Measurements from ENCODE around the gene CDH4. TPM values are rescaled to one million over a fixed set of nuclear protein-coding genes. Genes with fewer than 3 reads are reported as not detected.

Gene CDH4
- total RNA-seq, 1 experiment from 2014 or later, result 5.3 TPM

DNA sequence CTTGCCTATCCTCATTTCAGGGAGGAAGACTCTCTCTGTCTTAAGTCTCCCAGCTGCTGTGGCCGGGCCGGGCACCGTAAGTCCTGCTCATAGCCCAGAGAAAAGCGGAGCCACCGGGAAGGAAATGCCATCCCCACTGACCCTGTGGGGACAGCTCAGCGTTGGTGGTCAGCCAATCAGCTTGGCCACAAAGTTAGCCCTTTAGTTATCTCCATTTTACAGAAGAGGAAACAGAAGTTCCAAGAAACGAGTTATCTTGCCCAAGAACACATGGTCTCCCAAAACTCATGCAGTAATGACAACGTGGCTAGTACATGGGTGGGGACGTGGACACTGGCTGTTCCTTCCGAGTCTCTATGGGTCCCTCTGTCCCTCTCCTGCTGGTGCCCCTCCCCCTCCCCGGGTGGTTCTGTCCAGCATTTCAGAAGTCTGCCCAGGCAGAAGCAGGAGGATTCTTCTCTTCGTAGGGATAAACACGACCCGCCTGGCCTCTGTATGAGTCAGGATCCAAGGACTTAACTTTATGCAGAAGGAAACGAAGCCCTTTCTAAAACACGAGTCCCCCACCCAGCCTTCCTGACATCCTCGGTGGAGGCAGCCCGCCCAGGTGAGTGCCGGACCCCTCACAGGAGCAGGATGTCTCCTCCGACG is 273.8 kb downstream of the CDH4 start:
- Mint-ChIP-seq H3K4me3 (no peak overlapping the region), H3K27me3 (ENCODE audit: low read depth) (peaks cover 15% of the 10 kb centered on the region), H3K9me3 (no peaks in the 10 kb centered on the region), H3K36me3 (no peaks in the 10 kb centered on the region), H3K4me1 (peaks cover 24% of the 10 kb centered on the region), H3K27ac (no peak overlapping the region)
- POLR2A ChIA-PET, result no interaction called here
- TF ChIP-seq, protein P1, sequence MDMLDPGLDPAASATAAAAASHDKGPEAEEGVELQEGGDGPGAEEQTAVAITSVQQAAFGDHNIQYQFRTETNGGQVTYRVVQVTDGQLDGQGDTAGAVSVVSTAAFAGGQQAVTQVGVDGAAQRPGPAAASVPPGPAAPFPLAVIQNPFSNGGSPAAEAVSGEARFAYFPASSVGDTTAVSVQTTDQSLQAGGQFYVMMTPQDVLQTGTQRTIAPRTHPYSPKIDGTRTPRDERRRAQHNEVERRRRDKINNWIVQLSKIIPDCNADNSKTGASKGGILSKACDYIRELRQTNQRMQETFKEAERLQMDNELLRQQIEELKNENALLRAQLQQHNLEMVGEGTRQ (CRISPR knock-in tag; IDR thresholded peaks at IDR 0.05), result no peak
- TF ChIP-seq, protein P2, sequence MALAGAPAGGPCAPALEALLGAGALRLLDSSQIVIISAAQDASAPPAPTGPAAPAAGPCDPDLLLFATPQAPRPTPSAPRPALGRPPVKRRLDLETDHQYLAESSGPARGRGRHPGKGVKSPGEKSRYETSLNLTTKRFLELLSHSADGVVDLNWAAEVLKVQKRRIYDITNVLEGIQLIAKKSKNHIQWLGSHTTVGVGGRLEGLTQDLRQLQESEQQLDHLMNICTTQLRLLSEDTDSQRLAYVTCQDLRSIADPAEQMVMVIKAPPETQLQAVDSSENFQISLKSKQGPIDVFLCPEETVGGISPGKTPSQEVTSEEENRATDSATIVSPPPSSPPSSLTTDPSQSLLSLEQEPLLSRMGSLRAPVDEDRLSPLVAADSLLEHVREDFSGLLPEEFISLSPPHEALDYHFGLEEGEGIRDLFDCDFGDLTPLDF (CRISPR knock-in tag; IDR thresholded peaks at IDR 0.05), result no peak
- no peak for TF ChIP-seq NR2C2 (CRISPR knock-in tag; IDR thresholded peaks at IDR 0.05)
- no peak for TF ChIP-seq ZNF219 (CRISPR knock-in tag; IDR thresholded peaks at IDR 0.05; ENCODE audit: borderline replicate concordance)
- no peak for TF ChIP-seq GTF2I (CRISPR knock-in tag; conservative IDR thresholded peaks at IDR 0.05)
- TF ChIP-seq CREB1 (CRISPR knock-in tag; IDR thresholded peaks at IDR 0.05), result no peak
- TF ChIP-seq, protein P3, sequence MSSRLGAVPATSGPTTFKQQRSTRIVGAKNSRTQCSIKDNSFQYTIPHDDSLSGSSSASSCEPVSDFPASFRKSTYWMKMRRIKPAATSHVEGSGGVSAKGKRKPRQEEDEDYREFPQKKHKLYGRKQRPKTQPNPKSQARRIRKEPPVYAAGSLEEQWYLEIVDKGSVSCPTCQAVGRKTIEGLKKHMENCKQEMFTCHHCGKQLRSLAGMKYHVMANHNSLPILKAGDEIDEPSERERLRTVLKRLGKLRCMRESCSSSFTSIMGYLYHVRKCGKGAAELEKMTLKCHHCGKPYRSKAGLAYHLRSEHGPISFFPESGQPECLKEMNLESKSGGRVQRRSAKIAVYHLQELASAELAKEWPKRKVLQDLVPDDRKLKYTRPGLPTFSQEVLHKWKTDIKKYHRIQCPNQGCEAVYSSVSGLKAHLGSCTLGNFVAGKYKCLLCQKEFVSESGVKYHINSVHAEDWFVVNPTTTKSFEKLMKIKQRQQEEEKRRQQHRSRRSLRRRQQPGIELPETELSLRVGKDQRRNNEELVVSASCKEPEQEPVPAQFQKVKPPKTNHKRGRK (CRISPR knock-in tag; IDR thresholded peaks at IDR 0.05; ENCODE audit: borderline replicate concordance), result no peak
- TF ChIP-seq TEAD4 (CRISPR knock-in tag; IDR thresholded peaks at IDR 0.05), result no peak
- CTCF ChIA-PET, result interaction anchor here (0.7 to 1.0 kb wide), 2 partner anchors 66 to 186 kb away, joined by 3 read pairs; no protein-coding TSS in a partner anchor
- DNase-seq (ENCODE audit: low spot score), result no peak
- ATAC-seq, result no peak

DNA sequence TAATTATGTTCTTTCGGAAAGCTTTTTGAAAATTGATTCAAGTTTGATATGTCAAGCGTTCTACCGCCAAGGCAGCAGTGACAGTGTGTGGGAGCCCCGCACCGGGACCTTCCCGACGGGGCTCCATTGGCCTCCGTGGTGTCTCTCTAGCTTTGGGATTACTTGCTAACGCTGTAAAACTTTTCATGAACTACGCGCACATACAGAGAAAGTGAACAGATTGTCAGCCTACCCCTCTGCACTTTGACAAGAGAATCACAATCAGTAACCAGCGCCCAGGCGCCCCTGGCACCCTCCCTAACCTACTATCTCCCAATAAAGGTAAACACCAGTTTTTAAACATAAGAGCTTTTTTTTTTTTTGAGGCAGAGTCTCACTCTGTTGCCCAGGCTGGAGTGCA is 274.8 kb downstream of the CDH4 start:
- Mint-ChIP-seq H3K9me3 (no peaks in the 10 kb centered on the region), H3K4me1 (peaks cover 14% of the 10 kb centered on the region), H3K36me3 (no peaks in the 10 kb centered on the region), H3K27ac (no peak overlapping the region), H3K4me3 (no peak overlapping the region), H3K27me3 (ENCODE audit: low read depth) (peaks cover 15% of the 10 kb centered on the region)
- CTCF ChIA-PET, result no interaction called here
- POLR2A ChIA-PET, result no interaction called here
- ATAC-seq (no peak), DNase-seq (ENCODE audit: low spot score) (no peak)
- TF ChIP-seq ZNF263 (CRISPR knock-in tag; IDR thresholded peaks at IDR 0.05; ENCODE audit: low read depth) (no peak), ZNF232 (CRISPR knock-in tag; IDR thresholded peaks at IDR 0.05) (no peak), TCF7 (CRISPR knock-in tag; IDR thresholded peaks at IDR 0.05; ENCODE audit: low read depth) (no peak), ESRRA (CRISPR knock-in tag; IDR thresholded peaks at IDR 0.05; ENCODE audit: borderline replicate concordance) (no peak), ZNF219 (CRISPR knock-in tag; IDR thresholded peaks at IDR 0.05; ENCODE audit: borderline replicate concordance) (no peak), FOXJ3 (CRISPR knock-in tag; IDR thresholded peaks at IDR 0.05; ENCODE audit: borderline replicate concordance) (no peak), EMX1 (CRISPR knock-in tag; IDR thresholded peaks at IDR 0.05) (no peak)

DNA sequence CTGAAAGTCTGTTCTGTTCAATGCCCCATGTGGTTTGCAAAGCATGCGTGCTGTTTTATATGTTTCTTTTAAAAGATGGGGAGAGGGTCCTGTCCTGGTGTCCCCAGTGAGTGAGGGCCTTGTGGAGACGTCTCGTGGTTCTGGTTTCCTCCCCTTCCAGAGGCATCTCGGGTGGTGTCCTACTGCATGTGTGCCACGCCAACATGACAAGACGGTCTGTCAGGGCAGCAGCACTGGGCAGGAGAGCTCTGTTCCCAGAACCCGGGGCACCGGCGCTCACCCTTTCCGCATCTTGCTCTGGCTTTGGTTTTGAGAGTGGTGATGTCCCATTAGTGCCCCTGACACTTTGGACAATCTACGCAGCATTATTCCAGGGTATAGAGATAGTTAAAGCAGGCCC is 275.6 kb downstream of the CDH4 start:
- POLR2A ChIA-PET, result no interaction called here
- no peak for TF ChIP-seq NR2C2 (CRISPR knock-in tag; IDR thresholded peaks at IDR 0.05)
- no peak for TF ChIP-seq JAZF1 (CRISPR knock-in tag; IDR thresholded peaks at IDR 0.05)
- TF ChIP-seq SMAD4 (CRISPR knock-in tag; IDR thresholded peaks at IDR 0.05), result no peak
- no peak for TF ChIP-seq ZNF121 (CRISPR knock-in tag; IDR thresholded peaks at IDR 0.05)
- no peak for TF ChIP-seq ZNF396 (CRISPR knock-in tag; IDR thresholded peaks at IDR 0.05; ENCODE audit: borderline replicate concordance)
- no peak for TF ChIP-seq ZNF423 (CRISPR knock-in tag; IDR thresholded peaks at IDR 0.05)
- no peak for TF ChIP-seq ZNF416 (CRISPR knock-in tag; IDR thresholded peaks at IDR 0.05)
- TF ChIP-seq FOXJ3 (CRISPR knock-in tag; IDR thresholded peaks at IDR 0.05; ENCODE audit: borderline replicate concordance), result no peak
- TF ChIP-seq ZNF671 (CRISPR knock-in tag; IDR thresholded peaks at IDR 0.05), result no peak
- DNase-seq (ENCODE audit: low spot score) (no peak), ATAC-seq (no peak)
- H3K4me3 Mint-ChIP-seq, result no peak overlapping the region
- CTCF ChIA-PET, result no interaction called here
- no peaks in the 10 kb centered on the region for H3K36me3 Mint-ChIP-seq
- no peak overlapping the region for H3K27ac Mint-ChIP-seq
- peaks cover 18% of the 10 kb centered on the region for H3K4me1 Mint-ChIP-seq
- no peaks in the 10 kb centered on the region for H3K9me3 Mint-ChIP-seq
- peaks cover 19% of the 10 kb centered on the region for H3K27me3 Mint-ChIP-seq (ENCODE audit: low read depth)
